NB4 (cell line): ENCODE measurements around the gene MAGI1.

Source experiments
- DNase-seq: peaks from one replicate; pipeline ENCODE4 v3.0.0; 2010; ENCODE audit warnings: low read depth
- H3K4me3 ChIP-seq: one replicate; pipeline ENCODE4 v1.5.1; 2011; ENCODE audit warnings: mild to moderate bottlenecking, low read depth, low read length, moderate library complexity
- MYC ChIP-seq: IDR thresholded peaks from 2 replicates; pipeline ENCODE4 v1.6.1; 2011; ENCODE audit warnings: low read depth, low read length
- POLR2A ChIP-seq: IDR thresholded peaks from 2 replicates; pipeline ENCODE4 v1.6.1; 2011; ENCODE audit warnings: mild to moderate bottlenecking; ENCODE audit not compliant: insufficient read length; ENCODE audit errors: extremely low read depth
- TF ChIP-seq, protein P1 (sequence below): IDR thresholded peaks from 2 replicates; pipeline ENCODE4 v1.6.1; 2011; ENCODE audit warnings: low read depth, low read length
- TF ChIP-seq, protein P2 (sequence below): IDR thresholded peaks from one replicate; pipeline ENCODE4 v1.5.1; 2012; ENCODE audit warnings: low read depth, low read length

The MAGI1 gene

DNA sequence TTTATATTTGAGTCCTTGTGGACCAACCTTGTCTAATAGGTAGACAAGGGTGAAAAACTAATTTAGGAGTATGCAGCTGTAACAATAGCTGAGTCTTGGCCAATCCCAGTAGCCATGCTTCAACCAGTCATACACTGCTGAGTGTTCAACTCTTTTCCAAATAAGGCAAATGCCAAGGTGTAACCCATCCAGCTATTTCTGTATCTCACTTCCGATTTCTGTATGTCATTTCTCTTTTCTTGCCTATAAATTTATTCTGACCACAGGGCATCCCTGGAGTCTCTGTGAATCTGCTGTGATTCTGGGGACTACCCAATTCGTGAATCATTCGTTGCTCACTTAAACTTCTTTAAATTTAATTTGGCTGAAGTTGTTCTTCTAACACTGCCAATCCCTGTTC, 93.2 kb downstream of the MAGI1 start:
- no peak overlapping the region for H3K4me3 ChIP-seq
- no peak for DNase-seq
- no peak for TF ChIP-seq POLR2A

DNA sequence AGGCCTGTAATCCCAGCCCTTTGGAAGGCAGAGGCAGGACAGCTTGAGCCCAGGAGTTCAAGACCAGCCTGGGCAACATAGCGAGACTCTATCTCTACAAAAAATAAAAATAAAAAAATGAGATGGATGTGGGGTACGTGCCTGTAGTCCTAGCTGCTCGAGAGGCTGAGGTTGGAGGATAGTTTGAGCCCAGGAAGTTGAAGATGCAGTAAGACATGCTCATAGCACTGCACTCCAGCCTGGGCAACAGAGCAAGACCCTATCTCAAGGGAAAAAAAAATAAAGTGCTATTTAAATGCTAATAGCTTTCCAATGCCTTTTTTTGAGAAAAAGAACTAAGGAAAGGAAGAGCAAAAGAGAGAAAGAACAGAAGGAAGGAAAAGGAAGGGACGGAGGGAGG, 94.5 kb downstream of the MAGI1 start:
- no peak for DNase-seq
- H3K4me3 ChIP-seq = no peak overlapping the region
- TF ChIP-seq, protein P1, sequence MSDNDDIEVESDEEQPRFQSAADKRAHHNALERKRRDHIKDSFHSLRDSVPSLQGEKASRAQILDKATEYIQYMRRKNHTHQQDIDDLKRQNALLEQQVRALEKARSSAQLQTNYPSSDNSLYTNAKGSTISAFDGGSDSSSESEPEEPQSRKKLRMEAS = no peak
- TF ChIP-seq POLR2A (no peak), MYC (no peak)
- TF ChIP-seq, protein P2, sequence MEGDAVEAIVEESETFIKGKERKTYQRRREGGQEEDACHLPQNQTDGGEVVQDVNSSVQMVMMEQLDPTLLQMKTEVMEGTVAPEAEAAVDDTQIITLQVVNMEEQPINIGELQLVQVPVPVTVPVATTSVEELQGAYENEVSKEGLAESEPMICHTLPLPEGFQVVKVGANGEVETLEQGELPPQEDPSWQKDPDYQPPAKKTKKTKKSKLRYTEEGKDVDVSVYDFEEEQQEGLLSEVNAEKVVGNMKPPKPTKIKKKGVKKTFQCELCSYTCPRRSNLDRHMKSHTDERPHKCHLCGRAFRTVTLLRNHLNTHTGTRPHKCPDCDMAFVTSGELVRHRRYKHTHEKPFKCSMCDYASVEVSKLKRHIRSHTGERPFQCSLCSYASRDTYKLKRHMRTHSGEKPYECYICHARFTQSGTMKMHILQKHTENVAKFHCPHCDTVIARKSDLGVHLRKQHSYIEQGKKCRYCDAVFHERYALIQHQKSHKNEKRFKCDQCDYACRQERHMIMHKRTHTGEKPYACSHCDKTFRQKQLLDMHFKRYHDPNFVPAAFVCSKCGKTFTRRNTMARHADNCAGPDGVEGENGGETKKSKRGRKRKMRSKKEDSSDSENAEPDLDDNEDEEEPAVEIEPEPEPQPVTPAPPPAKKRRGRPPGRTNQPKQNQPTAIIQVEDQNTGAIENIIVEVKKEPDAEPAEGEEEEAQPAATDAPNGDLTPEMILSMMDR = no peak

DNA sequence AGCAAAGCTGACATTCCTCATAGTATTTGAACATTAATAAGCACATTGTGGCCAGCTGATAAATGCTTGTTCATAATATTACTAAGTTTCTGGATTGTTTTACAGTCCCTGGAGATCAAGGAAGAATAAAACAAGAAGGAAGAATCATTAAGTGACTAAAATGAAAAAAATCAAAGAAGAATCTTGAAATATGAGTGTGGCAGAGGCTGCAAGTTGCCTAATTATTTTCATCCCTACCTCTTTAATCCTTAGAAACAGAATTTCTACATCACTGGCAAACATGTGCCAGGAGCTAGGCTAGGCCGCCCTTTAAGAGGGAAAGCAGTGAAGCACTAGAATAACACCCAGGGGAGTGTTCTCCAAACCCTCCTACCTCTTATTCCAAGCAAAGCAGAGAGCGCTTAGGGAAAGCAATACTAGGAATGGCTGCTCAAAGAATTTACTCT, 98.9 kb downstream of the MAGI1 start:
- TF ChIP-seq MYC (no peak), POLR2A (no peak)
- TF ChIP-seq, protein P1 = no peak
- TF ChIP-seq, protein P2 = no peak
- no peak overlapping the region for H3K4me3 ChIP-seq
- no peak for DNase-seq

DNA sequence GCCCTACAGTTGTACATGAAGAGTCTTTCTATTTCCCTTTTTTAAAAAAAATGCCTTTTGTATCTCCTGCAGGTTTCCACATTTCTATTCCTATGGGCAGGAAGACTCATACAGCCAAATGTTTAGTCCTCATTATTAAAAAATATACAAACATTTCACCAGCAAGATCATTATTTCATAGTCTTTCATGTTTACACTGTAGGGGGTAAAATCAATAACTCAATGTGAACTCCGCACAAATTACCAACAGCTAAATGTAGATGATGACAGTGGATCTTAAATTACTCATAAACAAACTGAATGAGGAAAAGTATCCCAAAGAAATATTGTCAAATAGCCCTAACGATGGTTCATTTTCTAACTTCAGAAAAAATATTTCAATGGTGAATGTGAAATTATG, 99.5 kb downstream of the MAGI1 start:
- H3K4me3 ChIP-seq = no peak overlapping the region
- TF ChIP-seq MYC (no peak), POLR2A (no peak)
- TF ChIP-seq, protein P2 = no peak
- TF ChIP-seq, protein P1 = no peak
- no peak for DNase-seq

DNA sequence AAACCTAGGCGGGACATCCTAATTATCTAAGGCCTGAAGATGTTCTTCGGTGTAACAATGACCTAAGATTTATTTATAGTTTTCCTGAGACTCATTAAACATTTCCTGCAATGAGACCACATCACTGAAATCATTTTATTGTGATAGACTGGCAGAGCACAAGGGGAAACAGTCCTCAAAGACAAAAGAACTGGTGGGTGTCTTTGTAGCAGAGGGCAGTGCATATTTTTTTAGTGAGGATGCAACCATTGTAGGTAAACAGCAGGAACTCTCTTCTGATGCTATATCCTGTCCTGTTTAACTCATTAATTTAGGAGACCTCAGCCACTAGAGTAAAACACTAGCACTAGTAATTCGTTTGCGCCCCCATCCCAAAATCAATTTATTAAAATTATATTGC, 100.0 kb downstream of the MAGI1 start:
- no peak for TF ChIP-seq POLR2A
- TF ChIP-seq, protein P1 = no peak
- TF ChIP-seq, protein P2 = no peak
- TF ChIP-seq MYC = no peak
- no peak overlapping the region for H3K4me3 ChIP-seq
- DNase-seq = no peak

DNA sequence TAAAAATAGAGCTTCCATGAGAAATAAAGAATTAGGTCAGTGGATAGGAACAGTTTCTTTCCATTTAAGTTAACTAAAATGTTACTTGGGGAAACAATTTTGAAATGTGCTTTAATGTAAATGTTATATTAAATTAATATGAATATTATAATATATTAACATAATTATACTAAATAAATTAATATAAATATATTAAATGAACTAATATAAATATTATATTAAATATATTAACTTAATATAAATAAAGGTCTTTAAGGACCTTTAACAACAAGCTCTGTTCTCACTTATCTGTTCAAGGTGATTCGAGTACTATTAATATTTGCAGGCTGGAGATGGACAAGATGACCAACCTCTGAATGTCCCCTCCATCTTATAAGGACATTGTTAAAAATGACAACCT, 100.6 kb downstream of the MAGI1 start:
- no peak for DNase-seq
- no peak overlapping the region for H3K4me3 ChIP-seq
- TF ChIP-seq POLR2A (no peak), MYC (no peak)
- TF ChIP-seq, protein P2 = no peak
- TF ChIP-seq, protein P1 = no peak
